SU-DHL-6 (cell line): ENCODE results near the gene STAB1.

ENCODE experiments used
- CTCF ChIP-seq: fragments of 200-600 bp; sonication (generic); IDR thresholded peaks from one replicate; pipeline ENCODE4 v1.5.1; 2017; ENCODE audit warnings: antibody characterized with exemption, mild to moderate bottlenecking, low read length, moderate library complexity; ENCODE audit not compliant: insufficient read depth, poor library complexity, severe bottlenecking
- EZH2phosphoT487 ChIP-seq: fragments of 200-600 bp; sonication (generic), shearing (Covaris generic); conservative IDR thresholded peaks from 2 replicates; pipeline ENCODE4 v1.6.1; 2018; ENCODE audit warnings: mild to moderate bottlenecking, antibody characterized with exemption, low read length, moderate library complexity, mixed read lengths

GRCh38 chr3:52458031-52458760, 36.9 kb upstream of the STAB1 start:
- TF ChIP-seq CTCF (no peak), EZH2phosphoT487 (no peak)
